Liver (tissue), 3 donors: Measurements from ENCODE around the gene KRTAP12-4.

Source experiments
- ATF3 ChIP-seq: IDR thresholded peaks from 2 replicates; pipeline ENCODE4 v1.6.1; 2016; ENCODE audit warnings: antibody characterized with exemption
- CTCF ChIP-seq: fragments of 150-350 bp; IDR thresholded peaks from 2 replicates; pipeline ENCODE4 v1.5.1; 2017; ENCODE audit warnings: improper control_type of control experiment, low read depth, low read length; ENCODE audit not compliant: missing input control
- donor health status: healthy.
- donor health status: healthy.

DNA sequence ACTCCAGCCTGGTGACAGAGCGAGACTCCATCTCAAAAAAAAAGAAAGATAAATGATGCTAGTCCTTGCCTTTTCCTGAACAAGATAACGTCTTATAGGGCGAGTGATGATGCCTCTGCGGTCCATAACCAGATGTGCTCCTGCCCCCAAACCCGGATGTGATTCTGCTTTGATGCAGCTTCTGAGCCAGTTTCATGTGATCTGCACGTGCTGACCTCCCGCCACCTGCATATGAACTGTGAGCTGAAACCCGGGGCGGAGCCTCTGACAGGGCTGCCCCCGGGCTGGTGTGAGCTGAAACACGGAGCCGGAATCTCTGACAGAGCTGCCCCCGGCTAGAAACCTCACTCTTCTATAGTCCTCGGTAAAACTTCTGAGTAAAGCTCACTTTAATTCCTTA lies 1.3 kb downstream of the KRTAP12-4 start:
- TF ChIP-seq CTCF (no peak), ATF3 (no peak)
